Measurements from ENCODE around the gene NPAS3.

Gene NPAS3

DNA sequence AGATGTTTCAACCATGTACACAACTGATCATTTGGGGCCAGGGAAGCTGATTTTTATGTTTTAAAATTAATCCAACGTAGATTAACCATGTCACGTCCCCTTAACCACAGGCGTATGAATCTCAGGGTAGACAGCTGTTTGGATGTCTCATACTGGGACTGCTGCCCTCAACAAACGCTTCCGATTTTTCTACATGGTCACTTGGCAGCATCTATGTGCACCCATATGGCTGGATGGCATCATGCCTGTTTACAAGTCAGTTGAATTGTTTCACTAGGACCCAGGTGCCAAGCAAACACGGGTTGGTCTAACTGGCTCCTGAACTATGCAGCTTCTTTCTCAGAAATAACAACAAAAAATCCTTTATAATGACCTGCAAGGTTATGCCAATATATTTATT lies 393.8 kb downstream of the NPAS3 start:
- DNase-seq (ENCODE audit: low spot score): no peak

DNA sequence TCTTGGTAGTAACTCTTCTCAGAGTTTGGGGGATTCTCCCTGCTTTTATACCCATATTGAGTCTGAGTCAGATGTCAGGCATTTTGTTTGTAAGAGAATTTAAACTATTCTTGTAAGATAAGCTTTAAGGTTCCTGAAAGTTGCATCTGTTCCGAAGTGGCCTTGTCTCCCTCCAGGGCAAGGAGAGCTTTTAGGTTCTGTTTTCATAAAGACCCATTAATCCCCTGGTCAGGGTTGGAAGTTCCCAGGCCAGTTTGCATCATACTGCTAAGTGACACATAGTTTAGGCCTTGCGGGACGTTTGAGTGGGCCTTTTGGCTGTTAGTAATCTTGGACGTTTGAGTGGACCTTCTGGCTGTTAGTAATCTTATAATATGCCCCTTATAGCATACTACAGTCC lies 396.7 kb downstream of the NPAS3 start:
- DNase-seq (ENCODE audit: low spot score): no peak

DNA sequence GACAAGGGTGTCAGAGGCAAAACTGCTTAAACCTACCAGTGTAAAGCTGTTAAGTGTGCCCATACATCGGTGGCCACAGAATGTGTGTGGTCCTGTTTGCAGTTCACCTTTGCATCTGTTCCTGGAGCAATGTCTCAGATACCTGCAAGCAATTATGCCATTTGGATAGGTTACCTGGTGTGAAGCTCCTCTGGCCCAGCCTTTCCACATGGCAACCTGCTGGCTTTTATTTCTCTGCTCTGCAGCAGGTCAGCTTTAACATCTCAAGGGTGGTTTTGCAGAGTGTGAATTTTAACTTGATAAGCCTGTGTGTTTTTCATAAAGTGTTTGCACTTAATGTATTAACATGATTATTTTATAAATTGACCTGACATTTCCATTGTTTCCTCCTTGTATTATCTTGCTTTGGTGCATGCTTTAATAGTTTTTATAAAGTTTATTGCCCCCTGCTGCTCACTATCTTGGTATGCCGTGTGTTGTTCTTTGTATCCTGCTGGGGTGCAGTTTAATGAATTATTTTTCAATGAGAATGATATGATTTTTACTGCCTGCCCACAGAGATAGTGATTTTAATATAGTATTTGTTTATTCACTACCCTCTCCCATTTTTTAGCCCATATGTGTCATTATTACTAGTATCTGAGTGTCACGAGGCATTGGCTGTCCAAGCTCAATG lies 403.8 kb downstream of the NPAS3 start:
- no peak for DNase-seq (ENCODE audit: low spot score)

DNA sequence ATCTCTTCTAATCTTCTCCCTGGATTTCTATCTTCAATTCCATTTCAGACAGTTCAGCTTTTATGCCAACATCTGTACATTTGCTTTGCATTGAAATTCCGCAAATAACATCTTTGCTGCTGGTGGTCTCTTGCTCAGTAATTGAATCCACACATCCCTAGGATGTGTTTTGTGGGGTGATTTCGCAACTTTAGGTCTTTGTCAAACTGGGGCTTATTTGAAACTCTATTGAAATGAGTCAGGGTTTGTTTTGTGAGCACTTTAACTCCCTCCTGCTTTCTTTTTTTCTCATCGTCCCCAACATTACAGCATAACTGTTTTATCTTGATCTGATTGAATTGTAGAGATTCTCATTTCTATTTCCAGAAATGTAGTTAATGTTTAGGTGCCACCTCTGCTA lies 404.3 kb downstream of the NPAS3 start:
- DNase-seq (ENCODE audit: low spot score): no peak

DNA sequence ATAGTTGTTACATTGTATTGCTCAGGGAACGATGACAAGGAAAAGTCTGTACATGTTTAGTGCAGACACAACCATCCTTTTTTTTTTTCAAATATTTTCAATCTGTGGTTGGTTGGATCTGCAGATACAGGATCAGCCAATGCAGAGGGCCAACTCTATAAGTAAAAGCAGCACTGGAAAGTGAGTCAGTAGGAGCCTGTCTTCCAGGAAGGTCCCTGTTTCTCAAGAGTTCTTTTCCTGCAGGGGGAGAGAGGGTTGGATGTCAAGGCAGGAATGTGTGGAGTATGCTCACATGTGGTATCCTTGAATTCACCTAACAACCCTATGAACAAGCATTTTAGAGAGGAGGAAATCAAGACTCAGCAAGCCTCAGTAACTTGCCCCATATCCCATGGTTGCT lies 409.1 kb downstream of the NPAS3 start:
- DNase-seq (ENCODE audit: low spot score): no peak

DNA sequence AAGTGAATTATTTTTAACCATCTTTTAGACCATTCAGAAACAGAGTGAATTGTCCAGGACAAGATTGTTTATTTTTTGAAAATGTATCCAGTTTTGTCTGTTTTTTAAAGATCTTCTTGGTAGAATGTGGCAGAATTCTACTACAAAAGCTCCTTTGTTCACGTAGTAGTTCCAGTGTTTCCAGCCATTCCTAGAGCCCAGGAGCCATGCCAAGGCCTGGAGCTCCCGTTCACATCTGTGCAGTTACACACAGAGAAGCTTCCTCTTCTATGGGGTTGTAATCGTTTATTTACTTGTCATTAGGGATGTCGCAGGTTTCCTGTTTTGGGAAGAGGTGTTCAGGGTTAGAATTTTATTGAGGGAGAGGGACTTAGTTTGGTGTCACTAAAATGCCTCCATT lies 409.8 kb downstream of the NPAS3 start:
- DNase-seq (ENCODE audit: low spot score): no peak

DNA sequence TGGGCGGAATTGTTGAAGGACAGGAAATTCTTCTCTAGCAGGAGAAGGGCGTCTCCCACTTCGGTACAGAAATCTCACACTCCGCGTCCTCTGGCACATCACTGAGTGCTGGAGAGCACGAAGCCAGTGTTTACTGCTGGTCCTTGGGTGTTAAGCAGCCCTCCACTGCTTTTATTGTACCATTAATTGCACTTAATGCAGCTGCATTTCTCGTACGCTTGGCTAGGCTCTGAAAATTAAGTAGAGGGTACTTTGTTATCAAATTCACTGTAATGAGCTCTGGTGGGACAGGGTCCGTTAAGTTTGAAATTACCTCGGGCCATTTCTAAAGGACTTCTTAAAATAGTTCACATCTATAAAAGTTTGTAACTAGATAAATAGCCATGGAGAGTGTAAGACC lies 411.2 kb downstream of the NPAS3 start:
- no peak for DNase-seq (ENCODE audit: low spot score)

DNA sequence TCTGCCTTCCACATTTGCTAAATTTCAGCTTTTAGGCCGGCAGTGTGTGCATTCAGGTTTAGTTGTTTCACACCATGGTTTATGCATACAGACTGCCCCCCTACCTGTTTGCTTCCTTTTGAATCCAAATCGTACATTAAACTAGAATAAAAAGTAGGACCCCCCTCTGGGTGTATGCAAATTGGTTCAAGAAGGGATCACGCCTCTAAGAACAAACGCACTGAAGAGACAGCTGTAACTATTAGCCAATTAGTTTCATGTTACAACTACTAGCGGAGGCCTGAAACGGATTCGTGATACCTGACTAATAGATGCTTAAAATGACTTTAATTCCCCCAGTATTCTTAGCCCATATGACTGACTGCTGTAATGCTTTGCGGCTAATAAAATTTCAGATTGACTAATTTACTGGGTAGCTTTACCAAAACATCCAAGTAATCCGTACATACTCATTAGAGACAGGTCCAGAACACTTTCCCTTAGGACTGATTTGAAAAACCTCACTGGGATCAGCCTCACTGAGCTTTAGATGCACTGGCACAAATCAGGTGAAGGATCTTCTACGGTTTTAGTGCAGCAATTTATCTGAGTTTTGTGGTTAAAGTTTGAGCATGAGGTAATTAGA lies 411.8 kb downstream of the NPAS3 start:
- no peak for DNase-seq (ENCODE audit: low spot score)

DNA sequence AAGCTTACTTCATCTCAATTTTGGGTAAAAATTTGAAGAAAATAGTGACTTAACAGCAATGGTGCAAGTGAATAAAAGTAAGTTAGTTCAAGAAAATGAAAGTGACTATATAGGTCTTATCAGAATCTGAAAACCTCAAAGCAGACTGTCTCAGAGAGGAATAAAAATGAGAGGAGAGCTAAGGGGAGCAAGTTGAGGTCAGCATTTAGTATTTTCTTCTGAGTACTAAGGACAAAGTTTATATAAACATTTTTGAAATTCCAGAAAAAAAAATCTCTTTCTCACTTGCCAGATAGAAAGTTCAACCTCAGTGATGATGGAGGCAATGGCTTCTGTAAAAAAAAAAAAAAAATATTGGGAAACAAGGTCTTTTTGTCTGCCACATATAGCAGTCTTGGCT lies 414.1 kb downstream of the NPAS3 start:
- DNase-seq (ENCODE audit: low spot score): no peak

DNA sequence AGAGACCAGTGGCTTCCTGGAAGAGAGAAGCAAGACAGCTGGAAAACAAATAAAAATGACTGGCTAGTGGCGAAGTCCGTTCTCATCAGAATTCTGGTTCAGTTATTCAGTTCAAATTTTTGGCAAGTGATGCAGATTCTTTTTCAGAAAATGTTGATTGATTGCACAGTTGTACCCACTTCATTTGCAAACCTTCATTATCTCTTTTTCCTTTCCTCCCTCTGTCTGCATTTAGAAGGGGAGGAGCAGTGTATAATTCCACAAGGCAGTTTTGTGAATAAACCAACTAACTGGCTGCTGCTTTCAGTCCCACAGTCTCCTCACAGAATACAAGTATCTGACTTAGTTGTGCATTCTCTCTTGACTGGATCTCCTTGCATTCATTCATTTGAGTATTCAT lies 417.5 kb downstream of the NPAS3 start:
- DNase-seq (ENCODE audit: low spot score): no peak

DNA sequence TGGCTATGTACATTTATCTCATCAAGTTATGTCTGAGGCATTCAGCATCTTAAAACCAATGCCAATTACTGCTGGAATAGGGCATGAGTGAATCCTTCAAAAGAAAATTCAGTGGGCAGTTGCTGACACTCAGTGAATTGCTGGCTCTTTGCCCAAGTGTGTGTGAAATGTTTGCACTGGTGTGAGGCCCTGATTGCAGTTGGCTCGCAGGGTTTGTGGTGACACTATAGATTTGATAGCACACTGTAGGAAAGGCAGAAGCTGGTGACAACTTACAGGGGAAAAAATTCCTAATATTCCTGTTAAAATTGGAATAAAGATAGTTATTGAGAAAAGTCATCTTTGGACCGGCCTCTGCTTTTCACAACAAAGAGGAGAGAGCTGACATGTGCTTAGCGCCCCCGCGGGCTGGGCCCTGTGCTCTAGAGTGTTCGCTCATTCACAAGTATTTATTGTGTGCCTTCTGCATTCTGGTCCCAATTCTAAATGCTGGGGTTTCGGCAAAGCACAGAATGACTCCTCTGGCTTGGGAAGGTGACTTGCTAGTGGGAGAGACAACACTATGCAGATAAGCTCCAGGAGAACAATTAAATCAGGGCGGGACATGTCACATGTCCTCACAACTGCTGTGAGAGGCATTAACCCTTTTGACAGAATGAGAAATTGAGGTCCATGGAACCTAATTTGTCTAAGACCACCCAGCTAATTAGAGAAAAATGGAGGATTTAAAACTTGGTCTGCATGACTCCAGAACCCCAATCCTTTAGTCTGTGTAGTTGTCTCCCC lies 418.7 kb downstream of the NPAS3 start:
- no peak for DNase-seq (ENCODE audit: low spot score)

DNA sequence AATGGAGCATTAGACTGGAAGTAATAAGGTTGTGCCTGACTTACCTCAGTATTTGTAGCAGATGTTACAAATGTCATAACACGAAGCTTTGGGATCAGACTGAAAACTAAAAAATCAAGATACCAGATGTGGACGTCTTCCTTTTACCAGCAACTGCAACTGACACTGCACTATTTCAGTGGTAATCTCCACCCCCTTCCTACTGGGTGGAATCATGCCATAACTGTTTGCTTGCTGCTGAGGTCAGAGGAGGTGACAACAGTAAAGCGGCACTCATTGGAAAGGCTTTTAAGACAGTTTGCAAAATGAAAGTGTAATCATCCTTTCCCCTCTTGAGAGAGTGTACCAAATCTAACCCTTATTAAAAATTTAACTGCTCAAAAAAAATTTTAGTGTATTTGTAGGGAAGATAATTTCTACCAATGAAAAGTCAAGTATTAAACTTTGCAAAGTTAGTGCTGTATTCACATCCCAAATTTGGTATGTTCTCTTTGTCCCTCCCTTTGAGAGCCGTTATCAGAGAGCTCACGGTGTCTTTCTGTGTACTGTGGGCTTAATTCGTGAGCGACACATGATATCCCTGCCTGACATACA lies 420.7 kb downstream of the NPAS3 start:
- no peak for DNase-seq (ENCODE audit: low spot score)

DNA sequence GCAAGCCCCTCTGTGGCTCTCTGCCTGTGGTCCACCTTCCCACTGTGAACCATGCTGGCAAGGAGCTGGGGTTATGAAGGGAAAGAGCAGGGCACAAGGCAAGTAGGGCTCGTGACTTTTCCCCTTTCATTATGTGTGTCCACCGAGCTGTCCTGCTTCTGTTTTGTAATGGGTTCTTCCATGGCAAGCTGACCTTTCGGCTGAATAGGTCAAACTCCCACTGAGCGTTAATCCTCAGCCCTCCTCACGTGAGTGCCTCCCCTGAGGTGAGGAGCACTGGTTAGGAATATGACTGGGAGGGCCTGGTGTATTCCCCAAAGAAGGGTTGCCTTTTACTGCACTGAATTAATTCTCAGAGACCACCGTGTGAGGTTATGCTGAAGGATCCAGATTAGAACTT lies 424.3 kb downstream of the NPAS3 start:
- no peak for DNase-seq (ENCODE audit: low spot score)

DNA sequence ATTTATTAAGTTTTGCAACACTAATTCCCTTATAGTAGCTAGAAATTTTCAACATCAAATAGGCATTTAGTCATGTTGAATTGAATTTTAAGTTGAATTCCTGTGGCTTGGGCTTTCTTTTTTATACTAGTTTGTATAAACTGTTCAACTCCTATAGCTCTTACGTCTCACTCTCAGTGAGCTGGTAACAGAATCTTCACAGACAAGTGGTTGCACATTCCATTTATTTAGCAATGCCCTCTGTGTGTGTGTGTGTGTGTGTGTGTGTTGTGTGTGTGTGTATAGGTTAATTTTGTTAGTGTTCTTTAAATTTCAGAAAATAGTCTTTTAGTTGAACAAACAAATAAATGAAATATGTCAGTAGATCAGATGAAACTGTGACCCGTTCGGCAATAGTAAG lies 425.0 kb downstream of the NPAS3 start:
- no peak for DNase-seq (ENCODE audit: low spot score)

DNA sequence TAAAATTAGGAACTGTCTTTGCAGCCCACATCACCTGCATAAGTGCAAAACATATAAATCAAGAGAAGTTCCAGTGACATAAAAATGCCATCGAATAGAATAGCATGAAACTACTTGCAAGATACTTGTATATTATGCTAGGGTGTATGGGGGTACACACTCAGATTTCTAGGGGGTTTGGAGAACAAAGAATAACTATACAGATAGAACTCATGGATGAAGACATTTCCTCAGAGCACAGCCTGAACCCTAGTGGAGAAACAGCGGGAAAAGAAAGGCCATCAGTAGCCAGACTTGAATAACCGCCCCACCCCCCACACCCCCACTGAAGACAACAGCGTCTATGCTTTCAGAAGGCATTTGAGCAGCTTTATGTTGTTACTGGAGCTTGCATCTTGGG lies 425.8 kb downstream of the NPAS3 start:
- DNase-seq (ENCODE audit: low spot score): no peak

DNA sequence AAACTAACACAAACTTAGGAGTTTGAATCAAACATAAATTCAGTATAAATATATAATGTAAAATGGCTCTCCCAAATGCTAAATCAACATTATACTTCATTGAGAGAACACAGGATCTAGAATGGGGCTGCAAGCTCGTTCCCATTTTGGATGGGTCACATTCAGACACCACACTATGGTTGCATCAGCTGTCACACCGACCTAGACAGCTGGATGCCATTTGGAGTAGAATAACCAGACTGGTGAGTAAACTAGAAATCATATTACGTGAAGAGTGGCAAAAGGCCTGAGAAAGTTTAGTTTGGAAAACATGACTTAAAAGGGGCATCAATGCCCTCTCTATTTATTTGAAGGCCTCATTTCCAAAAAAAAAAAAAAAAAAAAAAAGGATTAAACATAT lies 430.4 kb downstream of the NPAS3 start:
- no peak for DNase-seq (ENCODE audit: low spot score)

DNA sequence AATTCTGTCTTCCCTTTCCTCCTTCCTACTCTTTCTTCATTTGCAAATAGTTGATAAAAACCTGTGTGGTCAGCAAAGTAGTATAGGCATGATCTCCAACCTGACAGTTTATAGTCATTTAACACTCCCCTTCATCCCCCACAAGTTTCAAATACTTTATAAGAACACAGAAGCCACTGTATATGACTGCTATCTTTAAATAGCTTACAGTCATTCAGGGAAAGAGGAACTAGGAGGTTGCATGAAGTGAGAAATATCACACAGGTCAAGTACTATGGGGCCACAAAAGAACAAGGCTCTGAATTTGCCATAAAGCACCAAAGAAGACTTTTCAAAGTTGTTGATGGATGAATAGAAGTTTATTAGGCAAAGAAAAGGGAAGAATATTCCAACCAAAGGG lies 431.3 kb downstream of the NPAS3 start:
- no peak for DNase-seq (ENCODE audit: low spot score)

DNA sequence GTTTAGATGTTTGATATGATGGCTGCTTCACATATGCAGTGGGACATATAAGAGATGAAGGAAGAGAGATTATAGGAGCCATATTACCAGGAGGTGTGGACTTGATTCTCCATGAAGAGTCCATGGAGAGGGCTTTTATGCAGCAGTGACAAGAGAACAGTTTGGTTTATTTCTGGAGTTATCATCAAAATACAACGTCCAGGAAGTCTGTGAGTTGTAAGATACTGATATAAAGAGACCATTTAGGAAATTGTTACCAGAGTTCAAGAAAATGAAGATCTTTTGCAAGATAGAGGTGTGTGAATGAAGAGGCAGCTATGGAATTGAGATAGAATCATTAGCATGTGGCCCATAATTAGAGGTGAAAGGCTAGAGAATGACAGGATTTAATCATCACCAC lies 431.7 kb downstream of the NPAS3 start:
- DNase-seq (ENCODE audit: low spot score): no peak

DNA sequence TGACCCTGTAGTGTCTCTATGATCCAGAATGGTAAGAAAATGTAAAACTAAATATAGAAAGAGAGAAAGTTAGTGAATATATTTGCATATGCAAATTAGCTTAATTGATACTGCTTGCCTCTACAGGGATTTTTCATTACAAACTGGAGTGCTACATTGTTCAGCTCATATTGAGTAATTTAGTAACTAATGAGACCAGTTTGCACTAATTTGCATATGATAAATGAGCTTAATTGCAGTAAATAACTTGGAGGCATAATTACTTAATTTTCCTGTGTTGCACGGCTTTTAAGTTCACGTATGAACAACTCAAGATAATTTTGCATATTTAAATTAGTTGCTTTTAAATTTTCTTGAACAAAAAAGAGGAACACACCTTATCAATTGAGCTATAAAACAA lies 436.5 kb downstream of the NPAS3 start:
- no peak for DNase-seq (ENCODE audit: low spot score)

DNA sequence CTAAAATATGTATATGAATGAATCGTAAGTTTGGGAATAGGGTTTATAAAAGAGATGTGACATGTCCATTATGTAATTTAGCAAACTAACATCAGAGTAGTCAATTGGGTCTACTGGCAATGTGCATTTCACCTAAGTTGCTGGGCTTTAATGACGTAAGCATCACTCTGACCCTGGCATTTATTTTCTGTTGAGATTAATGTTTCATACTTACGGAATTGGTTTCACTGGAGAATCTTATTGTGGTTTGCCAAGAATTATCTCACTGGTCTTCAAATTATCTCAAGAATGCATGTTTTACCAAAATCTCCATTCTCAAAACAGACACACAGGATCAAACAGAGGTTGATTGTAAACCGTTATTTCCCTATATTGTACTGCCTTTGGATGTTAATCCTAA lies 437.1 kb downstream of the NPAS3 start:
- DNase-seq (ENCODE audit: low spot score): no peak

DNA sequence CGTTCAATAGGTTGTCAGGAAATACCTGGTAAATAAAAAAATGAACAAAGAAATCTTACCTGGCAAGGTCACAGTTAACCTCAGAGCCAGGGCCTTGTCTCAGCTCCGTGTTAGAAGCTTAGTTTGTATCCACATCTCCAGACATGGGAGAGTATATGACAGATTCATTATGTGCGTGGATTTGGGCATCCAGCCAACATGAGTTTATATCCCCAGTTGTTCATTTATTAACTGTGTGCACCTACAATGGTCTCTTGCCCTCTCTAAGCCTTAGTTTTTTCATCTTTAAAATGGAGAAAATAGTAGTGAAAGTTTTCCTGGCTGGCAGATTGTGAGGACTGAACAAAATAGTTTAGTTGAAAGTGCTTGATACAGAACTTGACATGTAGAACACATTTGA lies 437.8 kb downstream of the NPAS3 start:
- DNase-seq (ENCODE audit: low spot score): no peak

DNA sequence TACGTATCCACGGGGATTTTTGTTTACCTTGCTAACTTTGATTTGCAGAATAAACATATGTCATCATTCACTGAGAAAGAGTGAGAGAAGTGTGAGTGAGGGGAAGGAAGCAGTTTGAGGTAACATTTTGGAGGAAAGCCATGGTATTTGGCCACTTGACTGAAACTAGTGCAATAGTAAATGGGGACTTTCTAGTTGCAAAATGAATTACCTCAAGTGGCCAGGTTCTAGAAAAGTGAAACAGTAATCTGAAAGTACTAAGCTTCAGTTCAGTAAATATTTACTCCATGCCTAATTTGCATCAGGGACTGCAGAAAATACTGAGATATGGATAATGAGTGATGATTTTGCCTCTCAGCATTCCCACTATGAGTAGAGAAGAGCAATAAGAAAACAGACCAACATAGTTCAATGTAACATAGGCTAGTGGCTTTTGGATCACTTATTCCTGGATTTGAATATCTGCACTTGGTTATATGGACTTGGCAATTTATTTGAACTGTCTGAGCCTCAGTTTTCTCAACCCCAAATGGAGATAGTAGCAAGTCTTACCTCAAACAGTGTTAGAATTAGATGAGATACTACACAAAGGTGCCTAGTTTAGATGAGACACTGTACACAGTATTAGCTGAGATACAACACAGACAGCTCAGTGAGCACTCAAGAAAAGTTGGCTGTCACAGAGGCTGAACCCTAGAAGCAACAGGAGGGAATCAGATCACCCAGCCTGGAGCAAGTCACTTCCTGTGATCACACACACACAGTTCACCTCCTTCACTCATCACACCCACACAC lies 439.1 kb downstream of the NPAS3 start:
- DNase-seq (ENCODE audit: low spot score): no peak
